Coronary artery (tissue), 2 donors: ENCODE results near the gene KCNK16.

Experiments used
- DNase-seq: peaks from one replicate; pipeline ENCODE4 v3.0.0-alpha.2; 2017; ENCODE audit warnings: low spot score
- H3K27ac ChIP-seq, 2 donors: fragments of 200-600 bp; sonication (generic); one replicate each; pipeline ENCODE4 v1.5.1; 2016 to 2019
- H3K4me3 ChIP-seq: fragments of 200-600 bp; sonication (generic); 2 replicates; pipeline ENCODE4 v1.5.1; 2016; ENCODE audit warnings: mild to moderate bottlenecking, moderate library complexity
- TF ChIP-seq, protein P1 (sequence below): fragments of 200-600 bp; sonication (generic); IDR thresholded peaks from one replicate; pipeline ENCODE4 v1.5.1; 2019; ENCODE audit warnings: antibody characterized with exemption

The KCNK16 gene

GRCh38 chr6:39350723-39351505, 28.4 kb upstream of the KCNK16 start:
- H3K4me3 ChIP-seq: no peak overlapping the region
- no peak for DNase-seq
- H3K27ac ChIP-seq: no peak overlapping the region
- TF ChIP-seq, protein P1, sequence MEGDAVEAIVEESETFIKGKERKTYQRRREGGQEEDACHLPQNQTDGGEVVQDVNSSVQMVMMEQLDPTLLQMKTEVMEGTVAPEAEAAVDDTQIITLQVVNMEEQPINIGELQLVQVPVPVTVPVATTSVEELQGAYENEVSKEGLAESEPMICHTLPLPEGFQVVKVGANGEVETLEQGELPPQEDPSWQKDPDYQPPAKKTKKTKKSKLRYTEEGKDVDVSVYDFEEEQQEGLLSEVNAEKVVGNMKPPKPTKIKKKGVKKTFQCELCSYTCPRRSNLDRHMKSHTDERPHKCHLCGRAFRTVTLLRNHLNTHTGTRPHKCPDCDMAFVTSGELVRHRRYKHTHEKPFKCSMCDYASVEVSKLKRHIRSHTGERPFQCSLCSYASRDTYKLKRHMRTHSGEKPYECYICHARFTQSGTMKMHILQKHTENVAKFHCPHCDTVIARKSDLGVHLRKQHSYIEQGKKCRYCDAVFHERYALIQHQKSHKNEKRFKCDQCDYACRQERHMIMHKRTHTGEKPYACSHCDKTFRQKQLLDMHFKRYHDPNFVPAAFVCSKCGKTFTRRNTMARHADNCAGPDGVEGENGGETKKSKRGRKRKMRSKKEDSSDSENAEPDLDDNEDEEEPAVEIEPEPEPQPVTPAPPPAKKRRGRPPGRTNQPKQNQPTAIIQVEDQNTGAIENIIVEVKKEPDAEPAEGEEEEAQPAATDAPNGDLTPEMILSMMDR: no peak

GRCh38 chr6:39348740-39349139, 26.2 kb upstream of the KCNK16 start:
- TF ChIP-seq, protein P1: no peak
- no peak for DNase-seq
- no peak overlapping the region for H3K27ac ChIP-seq
- no peak overlapping the region for H3K4me3 ChIP-seq

GRCh38 chr6:39347906-39348585, 25.5 kb upstream of the KCNK16 start:
- TF ChIP-seq, protein P1: peak; percentile 88
- Histone ChIP-seq H3K4me3 (no peak overlapping the region), H3K27ac (no peak overlapping the region)
- no peak for DNase-seq

- no peak for DNase-seq
- Histone ChIP-seq H3K4me3 (no peak overlapping the region), H3K27ac (no peak overlapping the region)
- TF ChIP-seq, protein P1: no peak
These were observed 24.7 kb upstream of the KCNK16 start for GRCh38 chr6:39347206-39347605.

DNA sequence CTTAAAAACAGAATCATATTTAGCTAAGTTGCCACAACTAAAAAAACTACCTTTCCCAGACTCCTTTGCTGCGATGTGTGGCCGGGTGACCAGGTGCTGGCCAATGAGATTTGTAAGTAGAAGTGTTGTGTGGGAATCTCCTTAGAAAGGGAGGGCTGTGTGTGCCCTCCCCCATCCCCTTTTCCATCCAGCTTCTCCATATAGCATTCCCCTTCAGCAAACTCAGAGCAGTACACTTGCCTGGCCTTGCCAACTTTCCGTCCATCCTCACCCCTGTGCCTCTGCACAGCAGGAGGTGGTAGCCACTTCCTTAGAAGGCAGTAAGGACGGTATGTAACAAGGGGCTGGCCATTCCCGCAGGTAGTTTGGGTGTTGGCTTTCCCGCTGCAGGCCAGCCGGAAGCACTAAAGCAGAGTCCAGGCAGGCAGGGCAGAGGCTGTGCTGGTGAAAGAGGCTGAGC, 22.3 kb upstream of the KCNK16 start:
- H3K4me3 ChIP-seq: peak overlapping the region; percentile 24
- peak overlapping the region; percentile 56 to 88 for H3K27ac ChIP-seq
- TF ChIP-seq, protein P1: no peak
- DNase-seq: no peak

GRCh38 chr6:39343396-39343870, 20.9 kb upstream of the KCNK16 start:
- DNase-seq: no peak
- TF ChIP-seq, protein P1: no peak
- H3K27ac ChIP-seq: peak overlapping the region in 1 of 2 donors; percentile 51

More at GRCh38 chr6:39343396-39343870, 20.9 kb upstream of the KCNK16 start:
- no peak overlapping the region for H3K4me3 ChIP-seq
